GM19372 (cell line): ENCODE results near the gene CPNE4.

Source experiments
- ATAC-seq: cut with Tn5 transposase; IDR thresholded peaks from one replicate; pipeline ENCODE4 v1.9.1; 2021; ENCODE audit warnings: mild to moderate bottlenecking, low read depth, moderate library complexity; ENCODE audit not compliant: unreplicated experiment

CPNE4 gene

GRCh38 chr3:131708241-131708640, 326.6 kb downstream of the CPNE4 start:
- no peak for ATAC-seq

DNA sequence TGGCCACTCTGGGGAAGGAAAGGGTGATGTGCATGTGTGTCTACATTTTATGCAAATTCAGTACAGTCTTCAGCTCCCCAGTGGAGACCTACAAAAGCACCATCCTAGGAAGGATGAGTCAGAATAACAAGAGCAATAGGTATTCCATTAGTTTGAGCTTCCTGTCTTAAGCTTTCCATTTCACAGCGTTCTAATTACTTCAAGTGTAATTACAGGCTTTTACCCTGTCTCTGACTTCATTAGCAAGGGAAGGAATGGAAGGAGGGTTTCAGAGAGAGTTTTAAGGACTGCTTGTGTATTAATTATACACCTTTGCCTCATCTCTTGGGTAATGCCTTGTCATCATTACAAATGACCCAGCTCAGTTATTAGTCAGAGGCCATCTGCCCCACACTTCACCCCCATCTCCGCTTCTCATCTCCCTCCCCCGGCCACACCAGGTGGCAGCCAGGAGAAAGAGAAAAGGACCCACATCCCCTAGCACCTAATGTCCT, 329.2 kb downstream of the CPNE4 start:
- no peak for ATAC-seq

DNA sequence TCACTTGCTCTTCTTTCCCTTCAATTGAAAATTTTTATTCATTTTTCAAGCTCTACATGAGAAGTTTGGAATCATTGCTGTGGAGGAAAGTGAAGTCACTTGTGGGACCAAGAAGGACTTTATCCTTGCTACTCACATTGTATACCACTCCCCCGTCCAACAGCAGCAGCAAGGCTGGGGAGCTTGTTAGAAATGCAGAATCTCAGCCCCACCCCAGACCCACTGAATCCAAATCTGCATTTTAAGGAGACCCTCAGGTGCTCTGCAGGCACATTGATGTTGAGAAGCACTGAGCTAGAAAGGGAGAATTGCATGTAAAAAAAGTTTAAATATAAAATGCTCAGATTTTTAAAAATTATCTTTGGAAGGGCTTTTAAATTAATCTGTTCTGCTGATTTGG, 329.7 kb downstream of the CPNE4 start:
- no peak for ATAC-seq

GRCh38 chr3:131704098-131704497, 330.7 kb downstream of the CPNE4 start:
- no peak for ATAC-seq

GRCh38 chr3:131702146-131702545, 332.7 kb downstream of the CPNE4 start:
- no peak for ATAC-seq

- no peak for ATAC-seq
Observed at GRCh38 chr3:131701153-131701770, 333.6 kb downstream of the CPNE4 start.

DNA sequence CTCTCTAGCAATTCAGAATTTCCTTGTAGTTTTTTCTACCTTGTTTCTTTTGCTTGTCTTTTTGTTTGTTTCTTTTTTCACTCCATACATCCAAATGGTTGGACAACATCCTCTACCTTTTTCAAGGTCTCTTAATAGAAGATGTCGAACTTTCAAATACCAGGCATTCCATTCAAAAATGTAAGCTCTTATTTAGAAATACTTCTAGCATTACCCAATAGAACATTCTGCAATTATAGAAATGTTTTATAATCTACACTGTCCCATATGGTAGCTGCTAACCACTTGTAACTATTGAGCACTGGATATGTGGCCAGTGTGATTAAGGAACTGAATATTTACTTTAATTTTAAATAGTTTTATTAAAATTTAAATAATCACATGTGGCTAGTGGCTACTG, 335.8 kb downstream of the CPNE4 start:
- ATAC-seq, result no peak

DNA sequence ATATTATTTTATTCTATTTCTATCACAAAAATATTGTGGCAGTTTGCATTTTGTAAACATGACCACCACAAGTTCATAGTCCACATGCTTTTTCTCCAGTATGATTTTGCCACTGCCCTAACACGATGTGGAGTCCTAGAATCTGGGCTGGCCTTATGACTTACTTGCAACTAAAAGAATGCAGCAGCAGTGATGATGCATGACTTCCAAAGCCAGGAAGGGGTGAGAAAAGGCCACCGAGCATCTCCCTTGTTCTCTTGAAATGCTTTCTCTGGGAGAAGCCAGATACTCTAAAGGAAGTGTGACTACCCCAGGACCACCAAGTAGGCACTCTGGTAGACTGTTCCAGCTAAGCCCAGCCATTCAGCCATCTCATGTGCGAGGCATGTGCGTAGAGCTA, 340.4 kb downstream of the CPNE4 start:
- ATAC-seq, result no peak

GRCh38 chr3:131692356-131692755, 342.5 kb downstream of the CPNE4 start:
- no peak for ATAC-seq

- ATAC-seq, result no peak
Observed at GRCh38 chr3:131690800-131691199, 344.0 kb downstream of the CPNE4 start.

GRCh38 chr3:131688370-131688769, 346.4 kb downstream of the CPNE4 start:
- ATAC-seq, result no peak

DNA sequence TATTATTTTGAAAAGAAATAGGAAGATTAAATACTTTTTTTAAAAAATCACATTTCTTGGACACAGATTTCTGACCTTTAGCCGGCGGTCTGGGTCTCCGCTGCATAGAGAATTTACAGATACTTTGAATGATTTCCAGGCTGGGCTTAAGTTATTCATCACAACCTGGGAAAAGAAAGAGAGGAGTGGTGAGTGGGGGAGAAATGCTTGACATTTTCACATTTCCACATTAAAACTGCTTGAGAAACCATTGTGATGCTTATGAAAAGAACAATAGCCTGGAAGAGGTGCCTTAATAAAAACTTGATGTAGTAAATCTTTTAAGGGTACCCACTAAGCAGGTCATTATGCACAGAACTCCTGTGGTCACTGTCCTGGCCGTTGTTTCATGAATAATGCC, 365.2 kb downstream of the CPNE4 start:
- no peak for ATAC-seq

DNA sequence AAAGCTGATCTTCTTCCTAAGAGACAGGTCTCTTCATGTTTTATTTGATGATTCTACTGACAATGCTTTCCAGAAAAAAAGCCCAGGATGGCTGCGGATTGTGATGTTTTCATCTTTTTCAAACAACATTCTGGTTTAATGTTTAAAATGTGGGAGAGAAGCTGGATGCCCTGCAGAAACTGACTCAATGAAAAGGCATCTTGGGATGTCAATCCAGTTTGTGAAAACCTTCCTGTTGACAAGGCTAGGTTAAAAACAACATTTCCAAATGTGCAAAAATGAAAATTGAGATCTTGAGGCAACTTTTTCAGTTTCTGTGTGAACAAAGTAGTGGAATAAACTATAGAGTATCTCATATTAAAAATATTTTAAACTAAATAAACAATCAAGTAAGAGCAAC, 376.0 kb downstream of the CPNE4 start:
- ATAC-seq, result no peak

- ATAC-seq, result no peak
Observed at GRCh38 chr3:131658115-131658514, 376.7 kb downstream of the CPNE4 start.

DNA sequence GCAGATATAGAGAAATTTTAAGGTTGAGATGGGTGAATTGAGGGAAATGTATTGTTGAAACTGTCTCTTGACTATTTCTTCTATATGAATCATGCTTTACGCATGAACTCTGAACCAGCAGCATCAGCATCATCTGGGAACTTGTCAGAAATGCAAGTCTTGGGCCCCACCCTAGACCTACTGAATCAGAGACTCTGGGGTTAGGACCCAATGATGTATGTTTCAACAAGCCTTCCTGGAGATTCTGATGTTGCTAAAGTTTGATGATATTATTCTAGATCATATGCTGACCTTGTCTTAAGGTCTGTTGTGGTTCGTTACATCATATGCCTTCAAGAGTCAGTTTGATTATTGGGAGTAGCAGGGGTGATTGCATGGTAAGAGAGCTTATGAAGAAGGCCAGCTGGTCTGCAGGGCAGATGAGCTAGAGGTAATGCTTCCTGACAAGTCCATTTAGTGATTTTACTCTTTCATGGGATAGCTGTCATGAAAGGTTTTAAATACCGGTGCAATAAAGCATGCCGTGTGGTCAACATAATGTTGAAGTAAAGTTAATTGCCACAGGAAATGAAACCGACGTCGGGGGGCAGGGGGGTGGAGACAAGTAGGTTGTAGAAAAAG, 379.6 kb downstream of the CPNE4 start:
- no peak for ATAC-seq

DNA sequence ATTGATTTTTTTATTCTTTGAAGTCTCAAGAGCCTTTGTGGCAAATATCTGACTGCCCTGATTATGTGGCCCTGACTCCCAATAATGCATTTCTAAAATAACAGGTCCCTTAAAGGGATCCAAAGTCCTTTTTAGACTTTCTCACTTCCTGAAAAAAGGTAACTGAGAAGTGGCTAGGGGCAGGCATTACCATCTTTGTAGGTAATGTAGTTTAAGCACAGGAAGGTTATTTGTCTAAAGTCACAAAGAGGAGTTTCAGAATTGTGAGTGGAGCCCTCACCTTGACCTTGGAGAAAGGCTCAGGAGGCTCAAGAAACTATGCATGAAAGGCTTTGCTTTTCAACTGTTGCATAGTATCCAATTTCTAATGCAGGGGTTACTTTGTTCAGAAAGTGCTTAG, 389.2 kb downstream of the CPNE4 start:
- no peak for ATAC-seq

DNA sequence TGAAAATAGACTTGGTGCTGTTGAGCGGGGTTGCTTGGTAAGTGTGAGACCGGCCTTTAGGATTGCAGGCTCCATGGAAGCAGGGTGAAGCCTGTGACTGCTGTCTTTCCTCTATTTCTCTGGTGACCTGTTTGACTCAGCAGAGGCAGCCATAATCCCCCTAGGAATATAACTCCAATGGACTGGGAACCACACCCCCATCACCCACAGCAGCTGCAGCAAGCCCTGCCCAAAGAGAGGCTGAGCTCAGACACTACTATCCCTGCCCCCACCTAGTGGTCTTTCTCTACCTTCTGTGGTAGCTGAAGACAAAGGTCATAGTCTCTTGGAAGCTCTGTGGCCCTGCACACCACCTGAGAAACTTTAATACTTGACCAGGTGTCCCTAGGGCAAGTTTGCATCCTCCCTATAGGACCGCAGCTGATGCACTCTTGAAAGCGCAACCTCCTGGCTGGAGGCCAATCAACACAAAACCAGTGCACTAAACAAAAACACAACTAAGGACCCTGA, 398.5 kb downstream of the CPNE4 start:
- ATAC-seq, result no peak

GRCh38 chr3:131630807-131631206, 404.0 kb downstream of the CPNE4 start:
- ATAC-seq, result no peak

GRCh38 chr3:131630097-131630496, 404.7 kb downstream of the CPNE4 start:
- ATAC-seq, result peak; percentile 100

DNA sequence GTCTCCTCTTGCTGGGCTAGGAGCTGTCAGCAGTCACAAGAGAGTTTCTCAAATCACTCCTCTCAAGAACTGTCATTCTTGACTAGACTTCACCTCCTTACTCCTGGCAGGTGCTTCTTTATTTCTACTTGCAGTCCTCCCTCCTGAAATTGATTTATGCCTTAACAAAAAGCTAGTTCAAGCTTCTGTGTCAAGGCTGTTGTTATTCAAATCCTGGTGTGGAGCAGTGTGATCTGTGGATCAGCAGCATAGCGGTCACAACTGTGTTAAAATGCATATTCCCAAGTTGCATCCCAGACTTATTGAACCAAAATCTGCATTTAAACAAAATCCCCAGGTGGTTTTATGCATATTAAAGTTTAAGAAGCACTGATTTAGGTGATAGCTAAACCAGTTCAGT, 411.4 kb downstream of the CPNE4 start:
- ATAC-seq, result no peak

DNA sequence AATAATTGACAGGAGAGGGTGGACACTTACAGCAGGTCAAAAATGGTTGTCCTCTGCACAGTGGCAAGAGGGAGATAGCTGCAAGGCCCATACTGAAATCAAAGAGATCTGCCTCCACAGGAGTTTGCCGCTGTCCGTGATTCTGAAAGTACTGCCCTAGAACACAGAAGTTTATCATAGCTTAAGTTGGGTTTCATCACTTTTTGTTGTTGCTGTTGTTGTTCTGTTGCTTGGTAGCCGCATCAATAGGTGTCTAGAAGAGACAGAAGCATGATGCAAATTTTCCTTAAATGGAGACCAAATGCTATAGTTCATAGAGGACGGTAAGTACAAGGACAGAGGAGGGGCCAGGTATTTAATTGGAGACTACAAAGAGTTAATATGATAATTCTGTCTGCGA, 412.1 kb downstream of the CPNE4 start:
- no peak for ATAC-seq

GRCh38 chr3:131620977-131621376, 413.8 kb downstream of the CPNE4 start:
- ATAC-seq, result no peak
